HG03175 (cell line): ENCODE data around the gene ZFHX3.

ENCODE experiments used
- ATAC-seq: cut with Tn5 transposase; IDR thresholded peaks from one replicate; pipeline ENCODE4 v1.9.1; 2021; ENCODE audit warnings: mild to moderate bottlenecking, moderate library complexity; ENCODE audit not compliant: unreplicated experiment

The ZFHX3 gene

DNA sequence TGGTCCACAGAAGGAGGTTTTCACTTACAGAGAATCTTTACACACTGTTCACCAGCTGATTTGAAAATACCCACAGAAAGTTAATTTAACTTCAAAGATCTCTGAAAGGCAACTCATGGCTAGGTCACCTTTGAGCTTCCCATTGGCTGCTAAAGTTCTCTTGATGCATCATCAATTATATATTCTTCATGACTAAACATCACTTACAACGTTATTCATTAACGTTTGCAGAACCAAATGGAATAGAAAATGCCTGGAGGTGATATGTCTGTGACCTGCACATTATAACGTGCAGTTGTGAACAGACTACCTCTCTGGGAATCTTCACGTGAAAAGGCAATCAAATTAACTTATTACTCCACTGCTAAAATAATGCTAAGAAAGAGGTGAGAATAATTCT is 238.5 kb downstream of the ZFHX3 start:
- ATAC-seq, result no peak

DNA sequence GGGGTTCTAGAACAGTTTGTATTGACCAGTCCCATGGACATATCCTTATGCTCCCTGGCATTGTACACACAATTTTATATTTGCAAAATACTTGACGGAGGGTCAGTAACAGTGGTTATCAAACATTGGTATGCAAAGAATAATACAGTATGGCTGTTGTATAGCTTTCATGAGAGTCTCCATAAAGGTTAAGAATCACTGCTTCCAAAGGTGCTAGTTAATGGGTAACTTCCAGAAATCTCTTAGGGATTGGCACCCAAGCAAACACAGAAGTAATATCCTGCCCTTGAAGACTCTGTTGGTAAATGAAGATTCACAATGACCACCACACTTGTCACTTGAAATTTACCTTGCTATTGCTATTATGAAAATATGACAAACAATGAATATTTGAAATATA is 239.2 kb downstream of the ZFHX3 start:
- ATAC-seq, result no peak

GRCh38 chr16:72807245-72807644 is 240.7 kb downstream of the ZFHX3 start:
- ATAC-seq, result no peak

DNA sequence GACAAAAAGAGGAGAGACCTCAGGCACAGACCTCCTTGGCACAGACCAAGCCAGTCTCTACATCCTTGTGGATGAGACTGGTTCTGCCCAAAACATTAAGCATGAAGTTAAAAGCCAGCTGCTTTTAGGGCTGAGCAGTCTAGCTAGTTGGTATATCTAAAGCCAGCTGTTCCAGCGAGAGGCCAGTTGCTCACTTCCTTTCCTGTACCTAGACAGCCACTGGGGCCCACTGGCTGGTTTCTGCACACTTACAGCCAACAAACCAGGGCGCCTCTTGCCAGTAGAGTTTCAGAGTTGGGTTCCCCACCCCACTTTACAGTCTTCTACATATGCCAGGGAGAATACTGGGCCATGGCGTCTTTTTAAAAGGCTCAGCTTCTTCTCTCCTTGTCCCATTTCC is 242.4 kb downstream of the ZFHX3 start:
- no peak for ATAC-seq

DNA sequence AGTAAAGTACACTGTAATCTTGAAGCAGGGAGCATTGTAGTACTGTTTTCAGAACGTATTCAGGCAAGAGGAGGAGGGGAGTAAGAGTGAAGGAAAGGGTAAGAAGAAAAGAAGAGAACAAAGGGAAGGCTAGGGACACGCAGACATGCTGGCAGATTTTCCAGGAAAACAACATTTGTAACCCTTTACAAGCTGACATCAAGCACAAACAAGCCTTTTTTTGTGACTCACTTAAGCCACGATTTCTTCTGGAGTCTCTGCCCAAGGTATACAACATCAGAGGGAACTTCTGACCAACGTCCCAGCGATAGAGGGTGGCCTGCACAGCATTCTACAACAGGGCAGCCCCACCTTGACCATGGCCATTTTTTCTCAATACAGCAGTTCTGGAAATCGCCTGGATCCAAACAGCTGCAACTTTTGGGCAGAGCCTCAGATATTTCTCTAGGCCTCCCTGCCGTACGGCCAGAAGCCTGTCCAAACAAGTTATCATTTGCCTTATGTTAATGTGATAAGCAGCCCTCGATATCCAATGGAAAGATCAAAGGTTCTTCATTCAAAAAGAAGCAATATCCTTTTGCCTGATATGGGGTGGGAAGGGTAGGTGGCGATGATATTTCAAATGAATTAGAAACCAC is 247.3 kb downstream of the ZFHX3 start:
- ATAC-seq, result no peak

DNA sequence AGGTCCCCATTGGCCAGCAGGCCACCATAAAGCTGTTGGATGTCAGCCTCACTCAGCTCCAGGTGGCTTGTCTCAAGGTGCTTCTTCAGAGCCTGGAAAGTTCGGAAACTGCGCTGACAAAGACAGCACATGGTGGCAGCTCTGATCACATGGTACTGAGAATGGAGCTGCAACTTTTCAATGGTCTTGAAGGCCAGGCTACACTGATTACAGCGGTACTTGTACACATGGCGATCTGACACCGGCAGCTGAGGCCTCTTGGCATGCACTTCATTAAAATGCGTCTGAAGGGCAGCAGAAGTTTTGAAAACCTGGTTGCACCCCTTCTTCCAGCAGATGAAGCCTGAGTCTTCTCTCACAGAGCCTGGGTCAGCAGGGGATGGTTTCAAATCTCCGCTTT is 249.7 kb downstream of the ZFHX3 start:
- ATAC-seq, result no peak

DNA sequence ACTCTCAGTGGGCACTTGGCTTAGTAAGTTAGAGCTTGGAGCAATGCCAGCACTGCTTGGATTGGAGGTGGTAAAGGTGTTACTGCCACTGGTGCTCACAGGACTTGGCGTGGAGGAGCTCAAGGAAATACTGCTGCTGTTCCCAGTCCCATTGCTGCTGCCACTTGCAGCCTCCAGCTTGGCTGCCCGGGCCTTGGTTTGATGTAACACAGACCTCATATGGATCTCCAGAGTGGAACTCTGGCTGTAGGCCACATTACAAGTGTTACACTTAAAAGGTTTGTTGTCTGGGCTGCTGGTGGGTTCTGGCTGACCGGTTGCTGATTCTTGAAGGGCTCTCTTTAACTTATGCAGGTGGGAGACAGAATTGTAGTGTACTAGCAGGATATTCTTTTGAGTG is 250.3 kb downstream of the ZFHX3 start:
- ATAC-seq, result no peak

- no peak for ATAC-seq
Observed at GRCh38 chr16:72796222-72796621, 251.7 kb downstream of the ZFHX3 start.

GRCh38 chr16:72794986-72795385 is 252.9 kb downstream of the ZFHX3 start:
- ATAC-seq, result no peak

DNA sequence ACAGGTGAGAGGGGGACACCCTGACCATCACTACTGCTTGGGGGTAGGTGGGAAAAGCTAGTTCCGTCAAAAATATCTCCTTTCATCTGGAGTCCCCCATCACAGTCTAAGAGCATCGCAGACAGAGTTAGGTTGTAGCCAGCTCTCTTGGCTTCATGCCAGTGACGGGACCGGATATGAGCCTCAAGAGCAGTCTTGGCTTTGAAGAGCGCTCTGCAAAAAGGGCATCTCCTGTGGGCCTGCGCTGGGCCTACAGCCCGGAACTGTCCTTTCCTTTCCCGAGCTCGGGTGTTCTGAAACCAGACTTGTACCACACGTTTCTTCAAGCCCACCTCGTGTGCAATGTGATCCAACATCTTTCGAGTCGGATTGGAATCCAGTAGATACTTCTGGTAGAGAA is 253.6 kb downstream of the ZFHX3 start:
- no peak for ATAC-seq

DNA sequence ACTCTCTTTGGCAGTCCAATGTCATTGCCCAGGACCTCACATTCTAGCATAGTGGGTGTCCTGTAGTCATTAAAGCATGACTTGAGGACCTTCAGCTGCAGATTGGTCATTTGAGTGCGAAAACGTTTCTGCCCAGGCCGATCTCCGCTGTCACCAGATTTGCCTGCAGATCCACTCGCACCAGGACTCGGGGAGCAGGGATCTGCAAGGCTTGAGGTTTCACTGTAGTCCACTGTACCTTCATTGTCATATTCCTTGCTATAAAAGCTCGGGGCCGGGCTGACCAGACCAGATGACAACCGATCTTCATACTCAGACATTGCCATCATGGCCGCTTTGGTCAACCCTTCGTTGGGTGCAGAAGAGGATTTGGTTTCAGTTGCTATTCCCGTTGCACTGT is 254.2 kb downstream of the ZFHX3 start:
- no peak for ATAC-seq

DNA sequence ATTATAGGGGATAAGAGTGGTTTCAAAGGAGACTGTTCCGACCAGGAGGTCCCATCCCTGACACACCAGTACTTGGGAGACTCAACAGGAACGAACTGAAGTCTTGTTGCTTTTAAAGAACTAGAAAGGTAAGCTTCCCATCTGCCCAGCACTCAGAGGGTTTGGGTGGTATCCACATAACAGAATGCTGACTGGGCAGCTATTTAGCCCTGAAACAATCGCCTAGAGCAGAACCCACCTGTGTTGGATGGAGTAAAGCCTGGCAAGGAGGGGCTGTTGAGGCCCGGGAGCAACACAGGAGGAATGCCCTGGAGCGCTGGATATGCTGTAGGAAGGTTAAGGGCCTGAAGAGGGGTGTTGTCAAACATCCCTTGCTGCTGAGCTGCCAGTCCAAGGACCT is 254.9 kb downstream of the ZFHX3 start:
- no peak for ATAC-seq

DNA sequence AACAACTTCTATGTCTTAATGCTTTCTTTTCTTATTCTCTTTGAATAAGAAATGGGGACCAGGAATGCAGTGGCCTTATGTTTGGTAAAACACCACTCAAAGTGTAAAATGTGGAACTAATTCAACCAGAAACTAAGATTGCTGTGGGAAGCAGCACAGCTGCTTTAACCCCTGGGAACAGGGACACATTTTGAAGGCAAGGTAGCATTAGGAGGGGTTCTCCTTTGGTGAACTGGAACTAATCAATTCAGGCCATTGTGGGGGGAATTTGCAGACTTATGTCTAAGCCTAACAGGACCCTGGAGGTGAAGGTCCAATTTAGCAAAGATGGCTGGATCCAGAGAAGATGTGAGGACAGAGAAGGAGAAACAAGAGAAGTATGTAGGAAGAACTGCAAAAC is 256.1 kb downstream of the ZFHX3 start:
- ATAC-seq, result no peak

DNA sequence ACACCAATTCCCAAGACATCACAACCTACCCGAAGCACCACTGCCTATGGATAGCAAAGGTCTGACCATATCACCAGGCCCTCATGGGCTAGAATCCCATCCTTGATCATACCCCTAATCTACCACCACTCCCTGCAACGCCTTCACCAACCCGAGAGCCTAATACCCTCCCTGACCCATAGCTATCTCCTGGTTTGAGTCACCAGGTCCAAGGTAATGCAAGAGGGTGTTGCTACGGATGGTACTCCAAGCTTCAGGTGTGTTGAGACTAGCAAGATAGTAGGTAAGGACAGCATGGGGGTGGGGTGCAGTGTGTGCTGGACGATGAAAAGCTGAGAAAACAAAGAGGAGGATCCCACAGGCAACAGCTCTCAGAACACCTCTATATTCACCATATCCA is 258.0 kb downstream of the ZFHX3 start:
- ATAC-seq, result no peak

GRCh38 chr16:72789465-72789864 is 258.5 kb downstream of the ZFHX3 start:
- ATAC-seq, result no peak

GRCh38 chr16:72788269-72788809 is 259.6 kb downstream of the ZFHX3 start:
- no peak for ATAC-seq

DNA sequence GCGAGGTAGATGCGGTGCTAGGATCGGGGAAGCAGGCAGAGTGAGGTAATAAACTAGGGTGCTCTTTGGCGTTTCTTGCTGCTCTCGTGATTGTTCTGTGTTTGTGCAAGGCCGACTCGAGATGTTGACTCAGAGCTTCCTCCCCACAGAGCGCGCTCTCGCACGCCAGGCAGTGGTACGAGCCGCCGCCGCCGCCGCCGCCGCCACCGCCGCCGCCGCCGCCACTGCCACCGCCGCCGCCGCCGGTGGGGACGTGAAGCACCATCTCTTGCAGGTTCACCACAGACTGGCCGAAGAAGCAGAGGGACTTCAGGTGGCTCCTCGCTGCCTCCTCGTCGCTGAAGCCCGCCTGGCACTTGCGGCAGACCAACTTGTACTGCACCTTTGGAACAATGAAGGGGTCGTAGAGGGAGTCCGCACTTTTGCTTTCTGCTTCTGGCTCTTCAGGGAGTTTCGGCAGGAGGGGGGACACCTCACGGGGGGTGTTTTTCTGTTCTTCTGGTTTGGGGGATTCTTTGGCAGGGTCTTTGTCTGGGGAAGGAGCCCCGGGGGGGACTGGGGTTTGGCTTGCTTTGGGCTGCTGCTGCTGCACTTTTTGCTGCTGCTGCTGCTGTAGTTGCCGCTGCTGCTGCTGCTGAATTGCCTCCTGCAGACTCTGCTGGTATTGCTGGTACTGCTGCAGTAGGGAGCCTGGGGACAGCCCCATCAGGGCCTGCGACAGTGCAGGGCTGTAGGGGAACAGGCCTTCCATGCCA is 260.2 kb downstream of the ZFHX3 start:
- ATAC-seq, result peak; percentile 94

DNA sequence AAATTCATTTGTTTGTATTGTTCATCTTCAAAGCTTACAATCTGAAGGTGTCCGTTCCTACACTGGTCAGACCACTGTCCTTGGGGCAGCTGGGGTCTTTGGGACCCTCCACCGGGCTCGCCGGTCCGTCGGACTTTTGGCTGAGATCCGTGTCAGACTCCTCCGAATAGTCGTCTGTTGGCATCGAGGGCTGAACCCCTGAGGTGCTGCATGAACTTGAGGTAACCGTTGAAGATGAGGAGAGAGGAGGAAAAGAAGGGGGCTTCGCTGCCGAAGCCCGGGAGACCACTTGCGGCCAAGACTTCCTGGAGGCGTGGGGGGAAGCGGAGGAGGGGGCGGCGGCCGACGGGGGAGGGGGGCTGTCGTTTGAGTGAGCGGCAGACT is 260.8 kb downstream of the ZFHX3 start:
- ATAC-seq, result no peak

- ATAC-seq, result no peak
Observed at GRCh38 chr16:72786606-72787005, 261.3 kb downstream of the ZFHX3 start.

GRCh38 chr16:72785886-72786285 is 262.0 kb downstream of the ZFHX3 start:
- no peak for ATAC-seq

- ATAC-seq, result no peak
Observed at GRCh38 chr16:72785171-72785570, 262.8 kb downstream of the ZFHX3 start.

GRCh38 chr16:72783716-72784318 is 264.1 kb downstream of the ZFHX3 start:
- ATAC-seq, result no peak
